ENCODE data around the gene ATAD1.

GRCh38 chr10:87818505-87819288 is 671 bp upstream of the ATAD1 start:
- TF ChIP-seq CTCF (IDR thresholded peaks at IDR 0.05) (peak in 1 of 7 experiments; percentile 13), POLR2A (IDR thresholded peaks at IDR 0.05) (no peak)
